ENCODE data around the gene PRKCE.
A peak's percentile ranks its signal among the peaks of the same experiment; 100 is the strongest.

Gene PRKCE

GRCh38 chr2:46170026-46170425 is 518.6 kb downstream of the PRKCE start:
- DNase-seq (ENCODE audit: low read depth), result no peak
- no peak overlapping the region for H3K4me3 ChIP-seq (ENCODE audit: low read depth, low read length)

GRCh38 chr2:46170611-46171350 is 519.3 kb downstream of the PRKCE start:
- no peak overlapping the region for H3K4me3 ChIP-seq (ENCODE audit: low read depth, low read length)
- DNase-seq (ENCODE audit: low read depth), result no peak

GRCh38 chr2:46171411-46171953 is 520.0 kb downstream of the PRKCE start:
- DNase-seq (ENCODE audit: low read depth), result peak; percentile 84
- no peak overlapping the region for H3K4me3 ChIP-seq (ENCODE audit: low read depth, low read length)

GRCh38 chr2:46171996-46172546 is 520.6 kb downstream of the PRKCE start:
- DNase-seq (ENCODE audit: low read depth), result no peak
- H3K4me3 ChIP-seq (ENCODE audit: low read depth, low read length), result no peak overlapping the region

GRCh38 chr2:46173030-46173429 is 521.6 kb downstream of the PRKCE start:
- no peak for DNase-seq (ENCODE audit: low read depth)
- H3K4me3 ChIP-seq (ENCODE audit: low read depth, low read length), result no peak overlapping the region

GRCh38 chr2:46173636-46174250 is 522.3 kb downstream of the PRKCE start:
- no peak overlapping the region for H3K4me3 ChIP-seq (ENCODE audit: low read depth, low read length)
- DNase-seq (ENCODE audit: low read depth), result no peak

GRCh38 chr2:46174345-46175170 is 523.1 kb downstream of the PRKCE start:
- DNase-seq (ENCODE audit: low read depth), result no peak
- no peak overlapping the region for H3K4me3 ChIP-seq (ENCODE audit: low read depth, low read length)

GRCh38 chr2:46175419-46175818 is 523.9 kb downstream of the PRKCE start:
- H3K4me3 ChIP-seq (ENCODE audit: low read depth, low read length), result no peak overlapping the region
- DNase-seq (ENCODE audit: low read depth), result no peak

- no peak overlapping the region for H3K4me3 ChIP-seq (ENCODE audit: low read depth, low read length)
- no peak for DNase-seq (ENCODE audit: low read depth)
These were observed 526.1 kb downstream of the PRKCE start for GRCh38 chr2:46177461-46178089.

GRCh38 chr2:46179037-46179621 is 527.7 kb downstream of the PRKCE start:
- no peak overlapping the region for H3K4me3 ChIP-seq (ENCODE audit: low read depth, low read length)
- peak; percentile 98 for DNase-seq (ENCODE audit: low read depth)

GRCh38 chr2:46180189-46180588 is 528.7 kb downstream of the PRKCE start:
- H3K4me3 ChIP-seq (ENCODE audit: low read depth, low read length), result no peak overlapping the region
- no peak for DNase-seq (ENCODE audit: low read depth)

GRCh38 chr2:46181306-46181705 is 529.8 kb downstream of the PRKCE start:
- no peak for DNase-seq (ENCODE audit: low read depth)
- no peak overlapping the region for H3K4me3 ChIP-seq (ENCODE audit: low read depth, low read length)

GRCh38 chr2:46181789-46182530 is 530.5 kb downstream of the PRKCE start:
- no peak for DNase-seq (ENCODE audit: low read depth)
- H3K4me3 ChIP-seq (ENCODE audit: low read depth, low read length), result no peak overlapping the region

GRCh38 chr2:46183426-46183825 is 532.0 kb downstream of the PRKCE start:
- no peak for DNase-seq (ENCODE audit: low read depth)

GRCh38 chr2:46184794-46185583 is 533.5 kb downstream of the PRKCE start:
- no peak for DNase-seq (ENCODE audit: low read depth)
- no peak overlapping the region for H3K4me3 ChIP-seq (ENCODE audit: low read depth, low read length)

More at GRCh38 chr2:46183426-46183825, 532.0 kb downstream of the PRKCE start:
- H3K4me3 ChIP-seq (ENCODE audit: low read depth, low read length), result no peak overlapping the region

- H3K4me3 ChIP-seq (ENCODE audit: low read depth, low read length), result no peak overlapping the region
- DNase-seq (ENCODE audit: low read depth), result no peak
These were observed 535.7 kb downstream of the PRKCE start for GRCh38 chr2:46187112-46187618.

- DNase-seq (ENCODE audit: low read depth), result no peak
These were observed 536.7 kb downstream of the PRKCE start for GRCh38 chr2:46188041-46188716.

More at GRCh38 chr2:46188041-46188716, 536.7 kb downstream of the PRKCE start:
- H3K4me3 ChIP-seq (ENCODE audit: low read depth, low read length), result no peak overlapping the region
